ENCODE measurements around the gene PTGR3. TPM values are rescaled to one million over a fixed set of nuclear protein-coding genes. Genes with fewer than 3 reads are reported as not detected.

The PTGR3 gene
- total RNA-seq, 2 donors from 2014 or later = 43.4 to 59.1 TPM

- TF ChIP-seq CTCF (IDR thresholded peaks at IDR 0.05) = no peak
- no peak for DNase-seq
- intact Hi-C loops (cut with DNase I) = no loop called here
- Histone ChIP-seq H3K27me3 (no peaks in the 10 kb centered on the region), H3K27ac (no peak overlapping the region), H3K36me3 (no peaks in the 10 kb centered on the region), H3K9me3 (no peaks in the 10 kb centered on the region), H3K9ac (ENCODE audit: low read depth in 2 of 2, low read length in 2 of 2) (no peak overlapping the region), H3K4me1 (no peaks in the 10 kb centered on the region), H3K4me3 (no peak overlapping the region)
Measured at GRCh38 chr18:75253043-75253442, 44.1 kb upstream of the PTGR3 start.

GRCh38 chr18:75252136-75252535 is 43.2 kb upstream of the PTGR3 start:
- Histone ChIP-seq H3K27me3 (no peaks in the 10 kb centered on the region), H3K27ac (no peak overlapping the region), H3K4me1 (no peaks in the 10 kb centered on the region), H3K4me3 (no peak overlapping the region), H3K9me3 (no peaks in the 10 kb centered on the region), H3K36me3 (no peaks in the 10 kb centered on the region), H3K9ac (ENCODE audit: low read depth in 2 of 2, low read length in 2 of 2) (no peak overlapping the region)
- no peak for TF ChIP-seq CTCF (IDR thresholded peaks at IDR 0.05)
- DNase-seq = no peak
- intact Hi-C loops (cut with DNase I) = no loop called here

GRCh38 chr18:75251466-75251865 is 42.5 kb upstream of the PTGR3 start:
- H3K4me3 ChIP-seq = no peak overlapping the region
- intact Hi-C loops (cut with DNase I) = no loop called here
- H3K4me1 ChIP-seq = no peaks in the 10 kb centered on the region
- DNase-seq = no peak
- no peaks in the 10 kb centered on the region for H3K36me3 ChIP-seq
- TF ChIP-seq CTCF (IDR thresholded peaks at IDR 0.05) = no peak
- H3K9ac ChIP-seq (ENCODE audit: low read depth in 2 of 2, low read length in 2 of 2) = no peak overlapping the region
- no peaks in the 10 kb centered on the region for H3K27me3 ChIP-seq
- no peaks in the 10 kb centered on the region for H3K9me3 ChIP-seq
- no peak overlapping the region for H3K27ac ChIP-seq

GRCh38 chr18:75250471-75250821 is 41.5 kb upstream of the PTGR3 start:
- DNase-seq = no peak
- no peak overlapping the region for H3K4me3 ChIP-seq
- H3K27me3 ChIP-seq = no peaks in the 10 kb centered on the region
- no peaks in the 10 kb centered on the region for H3K9me3 ChIP-seq
- H3K4me1 ChIP-seq = no peaks in the 10 kb centered on the region
- no peak overlapping the region for H3K27ac ChIP-seq
- no peak overlapping the region for H3K9ac ChIP-seq (ENCODE audit: low read depth in 2 of 2, low read length in 2 of 2)
- TF ChIP-seq CTCF (IDR thresholded peaks at IDR 0.05) = no peak
- H3K36me3 ChIP-seq = no peaks in the 10 kb centered on the region
- intact Hi-C loops (cut with DNase I) = no loop called here

- Histone ChIP-seq H3K4me3 (no peak overlapping the region), H3K4me1 (no peaks in the 10 kb centered on the region), H3K9me3 (no peaks in the 10 kb centered on the region), H3K27me3 (no peaks in the 10 kb centered on the region), H3K9ac (ENCODE audit: low read depth in 2 of 2, low read length in 2 of 2) (no peak overlapping the region), H3K27ac (no peak overlapping the region), H3K36me3 (no peaks in the 10 kb centered on the region)
- DNase-seq = no peak
- intact Hi-C loops (cut with DNase I) = no loop called here
- no peak for TF ChIP-seq CTCF (IDR thresholded peaks at IDR 0.05)
Measured at GRCh38 chr18:75249672-75250470, 40.9 kb upstream of the PTGR3 start.
